GM18907 (cell line): ENCODE data around the gene TMEM223.
"Not testable (repeated sequence)": the region's sequence is repeated elsewhere in the genome, so short reads cannot be mapped to it uniquely, and the experiment has no call there.

Experiments
- ATAC-seq: cut with Tn5 transposase; IDR thresholded peaks from one replicate; pipeline ENCODE4 v1.9.1; 2021; ENCODE audit warnings: mild to moderate bottlenecking, moderate library complexity; ENCODE audit not compliant: unreplicated experiment

The TMEM223 gene

DNA sequence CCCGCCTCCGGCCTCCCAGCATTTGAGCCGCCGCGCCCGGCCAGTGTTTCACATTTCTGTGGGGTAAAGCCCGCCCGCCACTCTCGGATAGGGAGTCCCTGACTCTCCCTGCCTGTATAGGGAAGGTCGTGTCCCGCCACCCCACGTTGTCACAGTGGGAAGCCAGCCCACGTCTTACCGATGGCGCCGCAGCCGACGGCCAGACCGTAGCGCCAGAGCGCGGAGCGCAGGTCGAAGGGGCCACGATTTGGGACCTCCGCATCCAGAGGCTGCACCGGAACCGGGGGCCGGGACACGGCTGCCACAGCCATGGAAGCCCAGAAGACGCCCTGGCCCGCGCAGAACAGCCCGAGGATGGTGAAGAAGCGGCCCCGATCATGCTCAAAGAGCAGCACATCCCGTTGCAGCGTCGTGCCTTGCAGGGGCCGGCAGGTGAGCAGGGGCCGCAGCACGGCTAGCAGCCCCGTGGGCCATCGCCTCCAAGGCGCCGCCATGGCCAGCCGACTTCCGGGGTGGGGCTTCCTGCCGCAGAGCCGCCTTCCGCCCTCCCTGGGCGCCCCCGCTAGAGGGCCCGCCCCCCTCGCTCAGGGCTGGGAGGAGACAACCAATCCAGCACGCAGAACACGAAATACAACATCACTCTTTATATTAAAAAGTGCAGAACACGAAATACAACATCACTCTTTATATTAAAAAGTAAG lies at the start of gene TMEM223:
TMEM223 (minus strand) TSS at position 506 of the 701 bp plus-strand sequence; CDS start at position 494, 12 bp downstream.
- peak; percentile 69 for ATAC-seq

DNA sequence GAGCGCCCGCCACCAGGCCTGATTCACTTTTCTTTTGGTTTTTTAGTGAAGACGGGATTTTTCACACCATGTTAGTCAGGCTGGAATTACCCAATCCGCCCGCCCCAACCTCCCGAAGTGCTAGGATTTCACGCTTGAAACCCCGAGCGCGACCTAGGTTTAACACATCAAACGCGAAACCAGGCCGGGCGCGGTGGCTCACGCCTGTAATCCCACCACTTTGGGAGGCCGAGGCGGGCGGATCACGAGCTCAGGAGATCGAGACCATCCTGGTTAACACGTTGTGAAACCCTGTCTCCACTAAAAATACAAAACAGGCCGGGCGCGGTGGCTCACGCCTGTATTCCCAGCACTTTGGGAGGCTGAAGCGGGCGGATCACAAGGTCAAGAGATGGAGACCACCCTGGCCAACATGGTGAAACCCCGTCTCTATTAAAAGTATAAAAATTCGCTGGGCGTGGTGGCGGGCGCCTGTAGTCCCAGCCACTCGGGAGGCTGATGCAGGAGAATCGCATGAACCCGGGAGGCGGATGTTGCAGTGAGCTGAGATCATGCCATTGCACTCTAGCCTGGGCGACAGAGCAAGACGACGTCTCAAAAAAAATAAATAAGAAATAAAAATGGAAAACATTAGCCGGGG lies 49.0 kb upstream of the TMEM223 start:
- ATAC-seq, result not testable (repeated sequence)

DNA sequence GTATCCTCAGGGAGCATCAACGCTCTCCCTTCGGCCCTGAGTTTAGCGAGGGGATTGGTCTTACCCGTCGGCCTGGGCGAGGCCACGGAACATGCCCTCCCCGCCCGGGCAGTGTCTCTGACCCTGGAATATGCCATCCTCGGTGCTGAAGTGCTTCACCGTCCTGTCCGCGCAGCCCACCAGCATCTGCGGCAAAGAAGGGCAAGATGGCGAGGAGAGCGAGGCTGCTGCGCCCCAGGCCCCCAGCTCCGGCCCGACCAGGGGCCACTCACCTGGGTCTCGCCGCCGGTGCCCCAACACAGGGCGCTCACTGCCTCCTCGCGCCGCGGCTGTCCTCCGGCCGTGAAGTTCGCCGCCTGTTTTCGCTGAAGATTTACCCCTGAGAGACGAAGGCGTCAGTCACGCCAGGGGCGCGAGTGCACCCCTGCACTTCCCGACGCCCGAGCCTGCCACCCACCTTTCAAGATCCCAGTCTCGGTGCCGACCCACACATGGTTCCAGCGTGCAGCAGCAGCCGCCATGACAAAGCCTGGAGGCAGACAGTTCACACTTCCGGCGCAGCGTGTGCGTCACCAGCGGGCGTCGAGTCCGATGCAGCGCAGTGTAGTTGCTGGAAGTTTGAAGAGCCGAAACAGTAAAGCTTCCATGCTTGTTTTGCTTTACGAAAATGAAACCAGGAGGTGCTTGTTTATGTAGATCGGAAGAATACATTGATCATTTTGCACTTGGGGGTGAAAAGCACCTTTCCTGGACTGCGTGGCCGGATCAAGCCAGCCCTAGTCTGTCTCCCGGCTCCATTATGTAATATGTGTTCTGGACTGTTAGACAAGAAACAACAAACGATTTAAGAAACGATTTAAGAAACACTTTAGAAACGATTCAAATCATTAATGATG lies 47.5 kb upstream of the TMEM223 start, which contains the start of gene WDR74:
WDR74 (minus strand) TSS at position 541 of the 896 bp plus-strand sequence; CDS start at position 521, 20 bp downstream.
- peak; percentile 51 for ATAC-seq

DNA sequence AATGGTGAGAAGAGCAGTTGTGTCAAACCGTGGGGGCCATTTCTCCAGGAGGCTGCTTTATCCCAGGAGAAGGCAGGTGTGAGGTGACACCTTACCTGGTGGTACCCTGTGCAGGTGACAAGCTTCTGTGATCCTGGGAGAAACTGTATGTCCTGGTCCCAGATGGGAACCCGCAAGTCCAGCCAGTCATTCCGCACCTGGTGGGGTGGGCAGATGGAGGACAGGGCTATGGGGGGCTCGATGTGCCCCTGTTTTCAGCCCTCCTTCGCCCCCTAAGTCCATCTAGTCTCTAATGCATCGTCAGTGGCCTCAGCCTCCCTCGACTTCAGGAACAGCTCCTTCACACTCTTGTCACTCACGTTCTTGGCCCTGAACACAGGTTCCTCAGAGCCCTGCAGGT lies 43.5 kb upstream of the TMEM223 start:
- no peak for ATAC-seq

DNA sequence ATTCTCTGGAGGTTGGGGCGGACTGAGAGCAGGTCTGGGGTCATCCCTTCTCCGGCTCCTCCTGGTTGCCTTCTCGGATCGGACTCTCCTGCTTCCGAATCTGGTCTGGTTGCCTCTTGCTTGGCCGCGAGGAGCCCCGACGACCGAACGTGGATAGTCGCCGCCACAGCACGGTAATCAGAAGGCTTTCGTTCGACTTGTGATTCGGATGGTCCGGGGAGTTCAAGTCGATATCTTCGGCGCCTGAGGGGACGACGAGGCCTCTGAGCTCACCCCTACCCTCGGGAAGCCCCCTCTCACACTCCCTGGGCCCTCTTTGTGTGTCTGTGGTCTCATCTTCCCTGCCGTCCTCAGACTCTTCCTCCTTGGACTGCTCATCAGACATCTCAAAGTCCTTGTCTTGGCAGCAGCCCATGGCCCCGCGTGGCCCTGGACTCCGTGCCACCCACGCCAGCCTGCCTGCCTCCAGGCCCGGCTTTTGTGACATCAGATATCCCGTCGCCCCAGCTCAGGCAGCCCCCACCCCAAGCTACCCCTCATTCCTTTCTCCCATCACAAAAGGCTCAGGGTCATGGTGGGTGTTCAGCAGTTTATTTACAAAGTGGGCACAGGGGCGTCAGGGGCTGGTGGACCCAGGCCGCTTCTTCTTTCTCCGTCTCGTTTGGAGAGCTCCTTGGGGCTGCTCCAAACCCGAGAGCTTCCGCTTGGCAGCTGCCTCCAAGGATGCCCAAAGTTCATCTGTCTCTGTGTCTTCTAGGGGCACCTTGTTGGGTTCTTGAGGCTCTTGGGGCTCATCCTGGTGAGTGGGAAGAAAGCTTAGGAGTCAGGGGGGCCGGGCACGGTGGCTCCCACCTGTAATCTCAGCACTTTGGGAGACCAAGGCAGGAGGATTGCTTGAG lies 40.8 kb upstream of the TMEM223 start, which contains the start of gene TEX54:
TEX54 (minus strand) TSS at position 506 of the 899 bp plus-strand sequence.
- peak; percentile 24 for ATAC-seq

DNA sequence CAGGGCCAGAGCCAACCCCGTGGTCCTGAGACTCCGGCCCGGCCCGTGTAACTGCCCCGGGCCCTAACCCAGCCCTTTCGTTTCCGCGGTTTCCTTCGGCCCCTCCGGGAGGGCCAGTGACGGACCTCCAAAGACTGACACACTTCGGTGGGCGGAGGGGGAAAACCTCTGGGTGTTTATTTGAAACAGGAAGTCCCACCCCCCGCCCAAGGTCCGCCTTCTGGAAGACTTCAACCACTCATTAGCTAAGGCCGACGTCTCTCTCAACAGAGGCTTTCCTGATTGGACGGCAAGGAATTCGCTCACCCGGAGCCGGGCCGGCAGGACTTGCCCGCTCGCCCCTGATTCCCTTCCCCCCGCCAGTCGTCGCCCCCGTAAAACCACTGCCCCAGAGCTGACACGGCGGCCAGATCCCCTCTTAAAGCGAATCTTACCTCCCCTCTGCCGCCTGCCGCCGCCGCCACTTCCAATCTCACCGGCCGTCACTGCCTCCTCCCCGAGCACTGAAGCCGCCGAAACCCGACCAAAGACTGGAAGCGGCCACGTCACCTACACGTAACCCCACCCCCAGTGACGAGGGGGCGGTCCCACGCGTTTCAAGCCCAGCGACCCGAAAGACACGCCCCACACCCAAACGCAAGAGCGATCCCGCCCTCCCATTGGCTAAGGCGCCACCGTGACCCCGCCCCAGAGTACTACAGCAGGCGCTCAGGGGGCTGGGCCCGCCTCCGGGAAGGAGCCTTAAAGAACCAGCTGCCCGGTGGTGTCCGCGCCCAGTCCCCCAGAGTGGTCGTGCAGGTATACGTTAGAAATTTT lies 39.9 kb upstream of the TMEM223 start, which contains the start of gene STX5:
STX5 (minus strand) TSS at position 532 of the 816 bp plus-strand sequence. CDS start 808 bp downstream, outside the sequence.
- peak; percentile 80 for ATAC-seq

DNA sequence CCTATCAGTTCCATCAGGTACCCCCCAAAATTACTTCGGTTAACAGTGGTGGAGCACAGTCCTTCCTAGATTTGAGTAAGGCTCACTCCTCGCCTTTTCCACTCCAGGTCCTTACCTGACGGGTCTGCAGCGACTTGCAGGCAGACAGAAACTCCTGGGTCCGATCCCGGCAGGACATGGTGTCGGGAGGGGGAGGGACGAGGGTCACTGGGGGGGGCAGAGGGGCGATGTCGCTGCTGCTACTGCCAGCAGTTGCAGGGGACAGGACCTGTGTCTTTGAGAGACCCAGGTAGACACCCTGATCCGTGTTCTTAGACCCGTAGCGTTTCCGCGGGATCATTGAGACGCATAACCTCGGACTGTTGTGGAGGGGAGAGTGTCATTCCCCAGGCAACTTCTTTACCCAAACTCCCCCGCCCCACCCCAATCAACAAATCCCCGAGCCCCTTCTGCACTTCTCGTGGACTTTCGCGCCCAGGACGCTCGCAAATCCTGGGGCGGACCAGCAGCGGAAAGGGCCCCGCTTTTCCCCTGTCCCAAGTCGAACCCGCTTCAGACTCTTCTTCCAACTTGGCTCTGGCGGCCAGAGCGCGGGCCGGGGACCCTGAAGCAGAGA lies 39.2 kb upstream of the TMEM223 start:
- no peak for ATAC-seq

DNA sequence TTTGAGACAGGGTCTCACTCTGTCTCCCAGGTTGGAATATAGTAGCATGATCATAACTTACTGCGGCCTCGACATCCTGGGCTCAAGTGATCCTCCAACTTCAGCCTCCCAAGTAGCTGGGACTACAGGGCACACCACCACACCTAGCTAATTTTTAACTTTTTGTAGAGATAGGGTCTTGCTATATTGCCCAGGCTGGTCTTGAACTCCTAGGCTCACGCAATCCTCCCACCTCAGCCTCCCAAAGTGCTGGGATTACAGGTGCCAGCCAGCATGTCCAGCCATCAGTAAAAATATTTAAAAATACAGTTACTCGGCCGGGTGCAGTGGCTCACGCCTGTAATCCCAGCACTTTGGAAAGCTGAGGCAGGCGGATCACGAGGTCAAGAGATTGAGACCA lies 36.3 kb upstream of the TMEM223 start:
- not testable (repeated sequence) for ATAC-seq

DNA sequence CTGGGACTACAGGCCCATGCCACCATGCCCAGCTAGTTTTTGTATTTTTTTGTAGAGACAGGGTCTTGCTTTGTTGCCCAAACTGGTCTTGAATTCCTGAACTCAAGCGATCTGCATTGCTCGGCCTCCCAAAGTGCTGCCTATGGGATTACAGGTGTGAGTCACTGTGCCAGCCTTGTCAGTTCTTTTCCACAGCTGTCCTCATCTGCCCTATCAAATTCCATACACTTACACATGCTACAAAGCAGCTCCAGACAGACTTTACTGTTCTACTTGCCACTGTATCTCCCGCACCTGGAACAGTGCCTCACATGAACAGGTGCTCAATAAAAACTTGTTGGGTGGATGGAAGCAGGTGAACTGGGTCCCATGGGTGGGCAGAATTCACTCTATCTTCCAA lies 31.9 kb upstream of the TMEM223 start:
- no peak for ATAC-seq

- ATAC-seq, result no peak
Measured at GRCh38 chr11:62817129-62817528, 25.3 kb upstream of the TMEM223 start.

DNA sequence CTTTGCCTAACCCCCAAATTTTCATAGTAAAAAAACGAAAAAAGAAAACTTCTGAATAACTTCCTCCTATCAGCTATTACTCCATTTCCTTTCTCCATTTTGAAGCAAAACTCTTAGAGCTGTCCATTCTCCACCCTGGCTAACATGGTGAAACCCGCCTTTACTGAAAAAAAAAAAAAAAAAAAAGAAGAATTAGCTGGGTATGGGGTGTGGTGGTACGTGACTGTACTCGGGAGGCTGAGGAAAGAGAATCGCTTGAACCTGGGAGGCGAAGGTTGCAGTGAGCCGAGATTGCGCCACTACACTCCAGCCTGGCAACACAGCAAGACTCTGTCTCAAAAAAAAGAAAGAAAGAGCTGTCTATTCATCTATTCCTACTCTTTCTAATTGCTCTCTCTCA lies 24.8 kb upstream of the TMEM223 start:
- no peak for ATAC-seq

DNA sequence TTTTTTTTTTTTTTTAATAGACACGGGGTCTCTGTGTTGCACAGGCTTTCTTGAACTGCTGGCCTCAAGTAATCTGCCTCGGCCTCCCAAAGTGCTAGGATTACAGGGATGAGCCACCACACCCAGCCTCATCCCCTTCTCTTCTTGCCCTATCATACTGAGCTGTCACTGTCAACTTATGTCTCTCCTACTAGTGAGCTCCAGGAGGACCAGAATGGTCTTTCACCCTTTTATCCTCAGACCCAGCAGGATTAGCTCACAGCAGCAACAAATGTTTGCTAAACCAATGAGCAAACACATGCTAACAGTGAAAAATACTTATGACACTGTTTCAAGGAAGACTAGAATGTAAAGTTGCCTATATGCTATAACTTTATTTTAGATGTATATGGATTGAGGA lies 19.9 kb upstream of the TMEM223 start:
- ATAC-seq, result no peak

DNA sequence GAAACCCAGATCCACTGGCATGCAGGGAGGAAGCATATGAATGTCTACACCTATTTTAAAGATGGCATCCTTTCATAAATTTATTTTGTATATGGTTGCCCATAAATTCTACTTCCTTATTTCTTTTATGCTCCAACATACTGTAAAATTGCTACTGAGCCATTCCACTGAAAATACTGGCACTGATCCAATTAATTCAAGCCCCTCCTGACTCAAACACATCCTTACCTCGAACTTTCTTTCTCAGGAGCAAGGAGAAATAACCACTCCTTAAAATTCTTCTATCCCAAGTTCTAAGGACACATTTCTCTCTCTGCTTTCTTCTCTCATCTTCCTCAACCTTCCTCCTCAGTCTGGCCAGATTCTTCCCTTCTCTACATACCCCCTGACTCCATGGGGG lies 18.9 kb upstream of the TMEM223 start:
- ATAC-seq, result no peak

DNA sequence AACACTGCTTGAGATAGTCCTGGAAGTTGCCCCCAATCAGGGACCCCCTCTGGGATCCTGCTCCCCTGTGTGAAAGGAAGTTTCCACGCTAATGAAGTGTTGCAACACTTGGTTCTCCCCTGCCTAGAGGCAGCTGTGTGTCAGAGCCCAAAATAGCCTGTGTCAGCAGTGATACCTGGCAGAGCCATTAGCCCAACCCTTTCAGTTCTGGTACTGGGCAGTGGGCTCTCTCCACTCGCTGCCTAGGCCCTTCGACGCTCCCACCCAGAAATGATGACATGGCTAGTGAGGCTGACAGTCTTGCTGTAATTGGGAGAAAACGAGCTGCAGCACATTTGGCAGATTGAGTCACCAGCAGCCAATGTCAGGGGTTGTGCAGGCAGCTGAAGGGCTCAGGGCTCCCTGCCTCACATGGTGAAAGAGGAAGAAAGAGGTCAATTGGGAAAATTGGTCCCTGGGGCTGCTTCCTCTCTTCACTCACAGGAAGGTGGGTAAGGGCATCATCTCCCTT lies 14.9 kb upstream of the TMEM223 start:
- ATAC-seq, result no peak

- no peak for ATAC-seq
Measured at GRCh38 chr11:62805961-62806441, 14.2 kb upstream of the TMEM223 start.

GRCh38 chr11:62805076-62805892 lies 13.5 kb upstream of the TMEM223 start, which contains the start of gene NXF1:
NXF1 (minus strand) TSS chr11:62805440; CDS start chr11:62805356, 84 bp downstream.
- ATAC-seq, result peak; percentile 88

DNA sequence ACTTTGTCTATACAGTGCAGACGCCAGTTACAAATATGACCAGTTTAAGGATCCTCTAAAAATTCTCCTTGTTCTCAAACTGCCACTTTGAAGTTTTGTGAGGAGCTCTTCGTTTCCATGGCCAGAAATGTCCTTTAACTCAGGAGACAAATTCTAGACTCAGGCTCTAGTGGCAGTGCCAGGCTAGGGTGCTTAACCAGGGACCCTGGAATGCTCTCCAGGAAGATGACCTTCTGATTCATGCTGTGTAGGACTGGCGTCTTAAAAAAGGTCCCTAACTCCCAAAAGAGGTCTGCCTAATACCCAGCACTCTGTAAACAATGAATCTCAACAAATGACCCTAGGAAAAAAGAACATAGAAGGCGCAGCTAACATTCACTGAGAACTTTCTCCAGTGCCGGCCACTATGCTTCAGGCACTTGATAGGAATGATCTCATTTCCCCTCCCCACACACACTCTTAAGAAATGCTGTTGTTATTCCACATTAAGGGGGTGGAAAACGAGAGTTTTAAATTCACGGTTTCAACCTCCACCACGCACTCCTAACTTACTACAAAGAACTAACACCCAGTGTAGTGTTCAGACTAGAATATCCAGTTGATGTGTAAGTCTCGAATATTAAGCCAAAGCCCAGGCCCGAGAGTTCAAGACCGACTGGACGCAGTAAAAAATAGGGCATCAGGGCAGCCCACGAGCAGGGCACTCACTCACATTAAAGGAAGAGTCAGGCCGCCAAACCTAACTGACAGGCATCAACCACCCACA lies 12.7 kb upstream of the TMEM223 start:
- ATAC-seq, result peak; percentile 1
